ENCODE results near the gene CEACAM21. TPM values are rescaled to one million over a fixed set of nuclear protein-coding genes. Genes with fewer than 3 reads are reported as not detected.

Gene CEACAM21
- total and polyA plus RNA-seq, 4 donors: 6.5 to 12.2 (median 10.3) TPM

GRCh38 chr19:41569481-41570150 is 6.3 kb upstream of the CEACAM21 start:
- no peak for DNase-seq
- peaks cover 0 to 2% (median 0%) of the 10 kb centered on the region in 5 donors for H3K4me1 ChIP-seq (ENCODE audit: control insufficient read depth in 5 of 5, insufficient read depth in 5 of 5, low read length in 5 of 5)
- H3K27me3 ChIP-seq (ENCODE audit: control insufficient read depth in 3 of 3, insufficient read depth in 3 of 3, low read length in 2 of 3): peaks cover 0 to 25% (median 0%) of the 10 kb centered on the region in 3 donors
- no peak overlapping the region for H3K9ac ChIP-seq (ENCODE audit: insufficient read depth in 1 of 2, low read length in 2 of 2)
- no peaks in the 10 kb centered on the region for H3K36me3 ChIP-seq (ENCODE audit: control insufficient read depth in 4 of 4, insufficient read depth in 4 of 4, low read length in 4 of 4)
- H3K9me3 ChIP-seq (ENCODE audit: control insufficient read depth in 4 of 4, insufficient read depth in 3 of 4, low read length in 3 of 4): no peaks in the 10 kb centered on the region
- no peak for ATAC-seq (ENCODE audit: insufficient read depth, low FRiP score)
- no peak overlapping the region for H3K27ac ChIP-seq (ENCODE audit: low read depth in 1 of 2, low read length in 1 of 2)
- no peak overlapping the region for H3K4me3 ChIP-seq
- 71 to 80% methylated on average over 11 of the region's 11 CpGs for WGBS, 2 donors
- TF ChIP-seq, protein P1, sequence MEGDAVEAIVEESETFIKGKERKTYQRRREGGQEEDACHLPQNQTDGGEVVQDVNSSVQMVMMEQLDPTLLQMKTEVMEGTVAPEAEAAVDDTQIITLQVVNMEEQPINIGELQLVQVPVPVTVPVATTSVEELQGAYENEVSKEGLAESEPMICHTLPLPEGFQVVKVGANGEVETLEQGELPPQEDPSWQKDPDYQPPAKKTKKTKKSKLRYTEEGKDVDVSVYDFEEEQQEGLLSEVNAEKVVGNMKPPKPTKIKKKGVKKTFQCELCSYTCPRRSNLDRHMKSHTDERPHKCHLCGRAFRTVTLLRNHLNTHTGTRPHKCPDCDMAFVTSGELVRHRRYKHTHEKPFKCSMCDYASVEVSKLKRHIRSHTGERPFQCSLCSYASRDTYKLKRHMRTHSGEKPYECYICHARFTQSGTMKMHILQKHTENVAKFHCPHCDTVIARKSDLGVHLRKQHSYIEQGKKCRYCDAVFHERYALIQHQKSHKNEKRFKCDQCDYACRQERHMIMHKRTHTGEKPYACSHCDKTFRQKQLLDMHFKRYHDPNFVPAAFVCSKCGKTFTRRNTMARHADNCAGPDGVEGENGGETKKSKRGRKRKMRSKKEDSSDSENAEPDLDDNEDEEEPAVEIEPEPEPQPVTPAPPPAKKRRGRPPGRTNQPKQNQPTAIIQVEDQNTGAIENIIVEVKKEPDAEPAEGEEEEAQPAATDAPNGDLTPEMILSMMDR (IDR thresholded peaks at IDR 0.05; ENCODE audit: control extremely low read depth, extremely low read depth): no peak

DNA sequence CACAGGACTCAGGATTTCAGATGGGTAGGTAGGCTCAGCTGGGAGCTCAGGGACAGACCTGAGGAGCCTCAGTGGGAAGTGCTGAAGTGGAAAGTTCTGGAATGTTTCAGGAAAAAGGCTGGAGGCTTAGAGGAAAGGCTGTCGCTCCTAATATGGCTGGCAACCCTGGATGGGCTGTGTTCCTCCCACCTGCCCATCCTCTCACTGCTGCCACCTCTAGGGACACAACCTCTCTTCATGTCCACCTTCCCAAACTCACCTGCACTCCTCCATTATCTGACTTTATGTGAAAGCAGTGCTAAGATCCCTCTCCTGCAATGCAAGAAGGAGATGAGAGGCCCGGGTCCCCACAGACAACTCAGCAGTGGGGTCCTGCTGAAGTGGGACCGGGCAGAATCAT is 5.8 kb upstream of the CEACAM21 start:
- WGBS, 2 donors: 57 to 77% methylated on average over 3 of the region's 3 CpGs
- Histone ChIP-seq H3K9me3 (ENCODE audit: control insufficient read depth in 4 of 4, insufficient read depth in 3 of 4, low read length in 3 of 4) (no peaks in the 10 kb centered on the region), H3K36me3 (ENCODE audit: control insufficient read depth in 4 of 4, insufficient read depth in 4 of 4, low read length in 4 of 4) (no peaks in the 10 kb centered on the region), H3K4me3 (no peak overlapping the region), H3K4me1 (ENCODE audit: control insufficient read depth in 5 of 5, insufficient read depth in 5 of 5, low read length in 5 of 5) (no peaks in the 10 kb centered on the region), H3K27ac (ENCODE audit: low read depth in 1 of 2, low read length in 1 of 2) (no peak overlapping the region), H3K9ac (ENCODE audit: insufficient read depth in 1 of 2, low read length in 2 of 2) (no peak overlapping the region), H3K27me3 (ENCODE audit: control insufficient read depth in 3 of 3, insufficient read depth in 3 of 3, low read length in 2 of 3) (peaks cover 0 to 23% (median 0%) of the 10 kb centered on the region in 3 donors)
- DNase-seq (no peak), ATAC-seq (ENCODE audit: insufficient read depth, low FRiP score) (no peak)
- TF ChIP-seq, protein P1 (IDR thresholded peaks at IDR 0.05; ENCODE audit: control extremely low read depth, extremely low read depth): no peak

- peak; percentile 89 for ATAC-seq (ENCODE audit: insufficient read depth, low FRiP score)
- Histone ChIP-seq H3K36me3 (ENCODE audit: control insufficient read depth in 4 of 4, insufficient read depth in 4 of 4, low read length in 4 of 4) (no peaks in the 10 kb centered on the region), H3K4me1 (ENCODE audit: control insufficient read depth in 5 of 5, insufficient read depth in 5 of 5, low read length in 5 of 5) (no peaks in the 10 kb centered on the region), H3K4me3 (no peak overlapping the region), H3K9ac (ENCODE audit: insufficient read depth in 1 of 2, low read length in 2 of 2) (no peak overlapping the region), H3K9me3 (ENCODE audit: control insufficient read depth in 4 of 4, insufficient read depth in 3 of 4, low read length in 3 of 4) (no peaks in the 10 kb centered on the region), H3K27me3 (ENCODE audit: control insufficient read depth in 3 of 3, insufficient read depth in 3 of 3, low read length in 2 of 3) (peaks cover 0 to 21% (median 0%) of the 10 kb centered on the region in 3 donors), H3K27ac (ENCODE audit: low read depth in 1 of 2, low read length in 1 of 2) (no peak overlapping the region)
- WGBS, 2 donors: 3 to 6% methylated on average over 7 of the region's 7 CpGs
- peak; percentile 69 to 80 (median 71) for DNase-seq
- TF ChIP-seq, protein P1 (IDR thresholded peaks at IDR 0.05; ENCODE audit: control extremely low read depth, extremely low read depth): peak; percentile 90
Measured at GRCh38 chr19:41570639-41571112, 5.3 kb upstream of the CEACAM21 start.
